ENCODE data around the gene NCKAP5L.

NCKAP5L gene

DNA sequence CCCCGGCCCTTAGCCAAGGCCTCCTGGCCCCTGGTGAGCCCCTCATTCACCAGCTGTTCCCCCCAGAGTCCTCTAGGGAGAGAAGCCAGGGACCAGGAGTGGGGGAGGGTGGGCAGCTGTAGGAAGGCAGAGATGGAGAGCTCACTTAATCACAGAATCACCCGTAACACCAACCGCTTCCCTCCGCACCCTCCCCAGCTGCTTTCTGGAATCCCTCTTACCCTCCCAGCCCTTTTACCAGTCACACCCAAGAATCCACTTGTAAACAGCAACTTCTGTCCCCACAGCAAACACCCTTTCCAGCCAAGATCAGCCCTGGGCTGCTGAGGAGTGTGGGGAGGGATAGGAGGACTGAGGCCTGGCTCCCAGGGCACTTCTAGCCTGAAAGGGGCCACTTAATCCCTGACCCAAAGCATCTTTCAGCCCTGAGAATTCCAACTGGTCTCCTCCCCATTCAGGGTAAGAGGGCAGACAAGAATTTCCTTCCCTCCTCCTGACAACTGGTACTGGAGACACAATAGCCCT is 18.8 kb downstream of the NCKAP5L start:
- Histone ChIP-seq H3K4me1 (ENCODE audit: insufficient read depth, poor library complexity, severe bottlenecking) (no peaks in the 10 kb centered on the region), H3K27me3 (ENCODE audit: insufficient read depth, poor library complexity, severe bottlenecking) (no peaks in the 10 kb centered on the region), H3K9me3 (ENCODE audit: severe bottlenecking) (no peaks in the 10 kb centered on the region), H3K4me3 (ENCODE audit: severe bottlenecking) (no peak overlapping the region), H3K27ac (ENCODE audit: poor library complexity, severe bottlenecking) (no peak overlapping the region), H3K36me3 (ENCODE audit: low read depth) (peaks cover 5% of the 10 kb centered on the region; the same call in 1 of the 2 replicates)
- DNase-seq (ENCODE audit: low spot score) (no peak), ATAC-seq (ENCODE audit: low read depth) (no peak)
- TF ChIP-seq, protein P1, sequence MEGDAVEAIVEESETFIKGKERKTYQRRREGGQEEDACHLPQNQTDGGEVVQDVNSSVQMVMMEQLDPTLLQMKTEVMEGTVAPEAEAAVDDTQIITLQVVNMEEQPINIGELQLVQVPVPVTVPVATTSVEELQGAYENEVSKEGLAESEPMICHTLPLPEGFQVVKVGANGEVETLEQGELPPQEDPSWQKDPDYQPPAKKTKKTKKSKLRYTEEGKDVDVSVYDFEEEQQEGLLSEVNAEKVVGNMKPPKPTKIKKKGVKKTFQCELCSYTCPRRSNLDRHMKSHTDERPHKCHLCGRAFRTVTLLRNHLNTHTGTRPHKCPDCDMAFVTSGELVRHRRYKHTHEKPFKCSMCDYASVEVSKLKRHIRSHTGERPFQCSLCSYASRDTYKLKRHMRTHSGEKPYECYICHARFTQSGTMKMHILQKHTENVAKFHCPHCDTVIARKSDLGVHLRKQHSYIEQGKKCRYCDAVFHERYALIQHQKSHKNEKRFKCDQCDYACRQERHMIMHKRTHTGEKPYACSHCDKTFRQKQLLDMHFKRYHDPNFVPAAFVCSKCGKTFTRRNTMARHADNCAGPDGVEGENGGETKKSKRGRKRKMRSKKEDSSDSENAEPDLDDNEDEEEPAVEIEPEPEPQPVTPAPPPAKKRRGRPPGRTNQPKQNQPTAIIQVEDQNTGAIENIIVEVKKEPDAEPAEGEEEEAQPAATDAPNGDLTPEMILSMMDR (IDR thresholded peaks at IDR 0.05; ENCODE audit: poor library complexity, severe bottlenecking), result no peak

DNA sequence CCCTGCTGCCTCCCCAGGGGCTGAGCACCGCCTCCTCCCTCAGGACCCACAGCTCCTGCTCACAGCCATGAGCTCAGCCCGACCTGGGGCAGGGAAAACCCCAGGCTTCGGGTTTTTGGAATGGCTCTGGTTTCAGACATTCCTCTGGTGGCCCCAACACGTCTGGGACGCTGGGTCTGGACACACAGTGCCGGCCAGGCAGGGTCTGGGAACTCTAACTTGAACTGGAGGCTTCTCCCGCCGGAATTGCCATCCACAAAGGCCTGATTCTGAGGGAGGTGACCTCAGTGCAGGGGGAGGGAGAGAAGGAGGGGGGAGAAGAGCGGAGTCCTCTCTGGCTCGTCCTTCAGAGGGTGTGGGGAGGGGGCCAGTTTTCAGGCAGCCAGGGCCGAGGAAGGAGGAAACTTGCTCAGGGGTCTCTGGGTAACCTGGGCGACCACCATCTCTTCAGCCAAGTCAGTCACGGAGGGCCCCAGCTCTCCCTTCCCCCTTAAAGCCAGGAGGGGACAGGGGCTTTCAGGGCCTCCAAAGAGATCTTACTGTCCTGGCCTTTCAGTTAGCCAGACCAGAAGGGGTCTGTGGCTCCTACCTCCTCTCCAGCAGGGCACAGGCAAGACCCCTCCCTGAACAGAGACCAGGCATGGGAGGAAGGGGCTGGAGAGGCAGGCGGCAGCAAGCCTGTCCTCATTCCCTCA is 19.4 kb downstream of the NCKAP5L start:
- H3K36me3 ChIP-seq (ENCODE audit: low read depth), result peaks cover 6% of the 10 kb centered on the region; the same call in 1 of the 2 replicates
- no peak for ATAC-seq (ENCODE audit: low read depth)
- TF ChIP-seq, protein P1 (IDR thresholded peaks at IDR 0.05; ENCODE audit: poor library complexity, severe bottlenecking), result no peak
- no peaks in the 10 kb centered on the region for H3K9me3 ChIP-seq (ENCODE audit: severe bottlenecking)
- H3K27ac ChIP-seq (ENCODE audit: poor library complexity, severe bottlenecking), result no peak overlapping the region
- no peak for DNase-seq (ENCODE audit: low spot score)
- no peaks in the 10 kb centered on the region for H3K4me1 ChIP-seq (ENCODE audit: insufficient read depth, poor library complexity, severe bottlenecking)
- H3K4me3 ChIP-seq (ENCODE audit: severe bottlenecking), result no peak overlapping the region
- H3K27me3 ChIP-seq (ENCODE audit: insufficient read depth, poor library complexity, severe bottlenecking), result no peaks in the 10 kb centered on the region

DNA sequence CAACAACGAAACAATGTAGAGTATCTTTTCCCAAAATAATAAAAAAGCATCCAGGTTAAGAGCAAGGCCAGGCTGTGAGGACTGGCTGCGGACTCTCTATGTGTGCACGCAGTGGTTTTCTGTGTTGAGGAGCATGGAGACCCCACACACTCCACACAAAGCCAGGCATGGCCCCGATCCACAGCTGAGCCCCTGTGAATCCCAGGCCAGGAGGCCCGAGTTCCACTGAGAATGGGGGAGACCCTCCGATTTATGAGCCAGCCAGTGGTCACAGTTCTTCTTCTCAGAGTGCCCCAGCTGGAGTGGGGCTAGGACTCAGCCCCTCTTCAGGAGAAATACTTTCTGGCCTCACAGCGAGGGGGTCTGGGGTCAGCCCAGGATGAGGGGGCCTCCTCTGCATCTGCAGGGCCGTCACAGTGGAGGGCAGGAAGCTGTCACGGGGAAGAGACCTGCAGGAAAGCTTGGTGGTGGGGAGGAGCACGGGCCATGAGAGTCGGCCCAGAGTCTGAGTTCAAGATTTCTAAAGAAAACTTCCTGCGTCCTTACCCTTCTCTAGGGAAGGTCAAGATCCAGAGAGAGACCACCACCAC is 20.1 kb downstream of the NCKAP5L start:
- peaks cover 6% of the 10 kb centered on the region; the same call in 1 of the 2 replicates for H3K36me3 ChIP-seq (ENCODE audit: low read depth)
- H3K27ac ChIP-seq (ENCODE audit: poor library complexity, severe bottlenecking), result no peak overlapping the region
- no peaks in the 10 kb centered on the region for H3K4me1 ChIP-seq (ENCODE audit: insufficient read depth, poor library complexity, severe bottlenecking)
- TF ChIP-seq, protein P1 (IDR thresholded peaks at IDR 0.05; ENCODE audit: poor library complexity, severe bottlenecking), result no peak
- no peaks in the 10 kb centered on the region for H3K9me3 ChIP-seq (ENCODE audit: severe bottlenecking)
- no peak for ATAC-seq (ENCODE audit: low read depth)
- DNase-seq (ENCODE audit: low spot score), result no peak
- H3K4me3 ChIP-seq (ENCODE audit: severe bottlenecking), result no peak overlapping the region
- no peaks in the 10 kb centered on the region for H3K27me3 ChIP-seq (ENCODE audit: insufficient read depth, poor library complexity, severe bottlenecking)

DNA sequence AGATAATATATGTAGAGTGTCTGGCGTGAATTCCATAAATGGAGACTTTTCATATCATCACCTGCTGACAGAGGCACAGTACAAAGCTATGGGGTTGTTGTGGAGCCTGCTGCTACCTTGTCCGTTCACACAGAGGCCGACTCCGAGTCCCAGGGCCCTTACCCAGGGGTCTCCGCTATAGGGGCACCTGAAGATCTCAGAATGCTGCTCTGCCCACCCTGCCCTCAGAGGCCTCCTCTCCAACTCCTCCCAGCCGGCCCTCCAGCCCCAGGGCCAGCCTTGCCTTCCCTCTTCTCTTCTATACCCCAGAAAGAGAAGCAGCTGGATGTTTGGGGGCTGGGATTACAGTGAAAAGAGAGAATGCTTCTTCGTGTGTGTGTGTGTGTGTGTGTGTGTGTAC is 21.3 kb downstream of the NCKAP5L start:
- ATAC-seq (ENCODE audit: low read depth) (no peak), DNase-seq (ENCODE audit: low spot score) (no peak)
- Histone ChIP-seq H3K27me3 (ENCODE audit: insufficient read depth, poor library complexity, severe bottlenecking) (no peaks in the 10 kb centered on the region), H3K27ac (ENCODE audit: poor library complexity, severe bottlenecking) (no peak overlapping the region), H3K9me3 (ENCODE audit: severe bottlenecking) (no peaks in the 10 kb centered on the region), H3K36me3 (ENCODE audit: low read depth) (peaks cover 6% of the 10 kb centered on the region; the same call in 1 of the 2 replicates), H3K4me1 (ENCODE audit: insufficient read depth, poor library complexity, severe bottlenecking) (no peaks in the 10 kb centered on the region), H3K4me3 (ENCODE audit: severe bottlenecking) (no peak overlapping the region)
- TF ChIP-seq, protein P1 (IDR thresholded peaks at IDR 0.05; ENCODE audit: poor library complexity, severe bottlenecking), result no peak
